ENCODE measurements around the gene AGPS. TPM values are rescaled to one million over a fixed set of nuclear protein-coding genes. Genes with fewer than 3 reads are reported as not detected.

Gene AGPS
- total and polyA plus RNA-seq, 10 of the 15 experiments (the other 5 are each of a cell fraction or from before 2014, with no cell fraction given): 7.9 to 54.2 (median 38.7) TPM

DNA sequence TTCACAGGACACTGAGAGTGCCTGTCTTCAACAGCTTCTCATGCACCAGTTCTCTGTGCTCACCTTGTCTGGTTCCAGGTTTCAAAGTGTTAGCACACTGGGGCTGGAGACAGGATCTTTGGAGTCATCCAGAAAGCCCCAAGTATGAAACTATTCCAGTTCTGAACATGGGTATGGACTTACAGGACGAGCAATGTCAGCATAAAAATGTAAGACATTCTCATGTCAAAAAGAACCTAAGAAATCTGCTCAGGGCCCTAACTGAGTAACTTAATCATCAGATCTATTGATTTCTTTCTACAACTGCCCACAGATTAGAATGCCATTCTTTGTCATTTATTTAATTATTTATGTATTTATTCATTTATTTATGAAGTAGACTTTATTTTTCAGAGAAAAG is 184.5 kb downstream of the AGPS start:
- no peak for FAIRE-seq
- BruUV-seq (replicated peaks): no TSS peak
- no peak overlapping the region for H3K27ac ChIP-seq (ENCODE audit: control insufficient read depth, insufficient read depth)
- 11% methylated on average over 1 of the region's 1 CpG for WGBS (ENCODE audit: insufficient coverage, insufficient replicate concordance, low lambda C conversion rate, missing lambda C conversion rate)
- no peak overlapping the region for H3K4me3 ChIP-seq
- POLR2A ChIA-PET: no interaction called here
- no peaks in the 10 kb centered on the region; a peak in 1 of 4 replicates for H3K27me3 ChIP-seq (replicated peaks in 1 of 2; ENCODE audit: control insufficient read depth in 2 of 2, insufficient read depth in 2 of 2, low read length in 1 of 2)
- H2AFZ ChIP-seq (ENCODE audit: control insufficient read depth, low read depth, low read length): no peak overlapping the region
- SMC1A ChIA-PET (ENCODE audit: uncharacterized antibody, unreplicated experiment): interaction anchor here (1.4 kb wide), 1 partner anchor 12 kb away, joined by 3 read pairs; no protein-coding TSS in a partner anchor
- CTCF ChIA-PET: no interaction called here
- no peaks in the 10 kb centered on the region for H4K20me1 ChIP-seq (ENCODE audit: control insufficient read depth, insufficient read depth)
- RAD21 ChIA-PET (ENCODE audit: unreplicated experiment): no interaction called here
- ATAC-seq: no peak
- in situ Hi-C loops (cut with MboI) (no loop called here), intact Hi-C loops (cut with micrococcal nuclease; ENCODE audit: unreplicated experiment) (no loop called here)
- no peaks in the 10 kb centered on the region for H3K4me1 ChIP-seq (ENCODE audit: control insufficient read depth, insufficient read depth, low read length)
- H3K4me2 ChIP-seq (ENCODE audit: control insufficient read depth, insufficient read depth): no peak overlapping the region
- no peaks in the 10 kb centered on the region for H3K9me3 ChIP-seq (replicated peaks; ENCODE audit: control insufficient read depth, insufficient read depth, low read length)
- no peak for TF ChIP-seq ELK1 (IDR thresholded peaks at IDR 0.05; ENCODE audit: low read depth, low read length)
- no peak for TF ChIP-seq SP1 (IDR thresholded peaks at IDR 0.05; ENCODE audit: low read depth, low read length)
- TF ChIP-seq PBX3 (IDR thresholded peaks at IDR 0.05; ENCODE audit: insufficient replicate concordance, low read depth, low read length): no peak
- TF ChIP-seq, protein P1, sequence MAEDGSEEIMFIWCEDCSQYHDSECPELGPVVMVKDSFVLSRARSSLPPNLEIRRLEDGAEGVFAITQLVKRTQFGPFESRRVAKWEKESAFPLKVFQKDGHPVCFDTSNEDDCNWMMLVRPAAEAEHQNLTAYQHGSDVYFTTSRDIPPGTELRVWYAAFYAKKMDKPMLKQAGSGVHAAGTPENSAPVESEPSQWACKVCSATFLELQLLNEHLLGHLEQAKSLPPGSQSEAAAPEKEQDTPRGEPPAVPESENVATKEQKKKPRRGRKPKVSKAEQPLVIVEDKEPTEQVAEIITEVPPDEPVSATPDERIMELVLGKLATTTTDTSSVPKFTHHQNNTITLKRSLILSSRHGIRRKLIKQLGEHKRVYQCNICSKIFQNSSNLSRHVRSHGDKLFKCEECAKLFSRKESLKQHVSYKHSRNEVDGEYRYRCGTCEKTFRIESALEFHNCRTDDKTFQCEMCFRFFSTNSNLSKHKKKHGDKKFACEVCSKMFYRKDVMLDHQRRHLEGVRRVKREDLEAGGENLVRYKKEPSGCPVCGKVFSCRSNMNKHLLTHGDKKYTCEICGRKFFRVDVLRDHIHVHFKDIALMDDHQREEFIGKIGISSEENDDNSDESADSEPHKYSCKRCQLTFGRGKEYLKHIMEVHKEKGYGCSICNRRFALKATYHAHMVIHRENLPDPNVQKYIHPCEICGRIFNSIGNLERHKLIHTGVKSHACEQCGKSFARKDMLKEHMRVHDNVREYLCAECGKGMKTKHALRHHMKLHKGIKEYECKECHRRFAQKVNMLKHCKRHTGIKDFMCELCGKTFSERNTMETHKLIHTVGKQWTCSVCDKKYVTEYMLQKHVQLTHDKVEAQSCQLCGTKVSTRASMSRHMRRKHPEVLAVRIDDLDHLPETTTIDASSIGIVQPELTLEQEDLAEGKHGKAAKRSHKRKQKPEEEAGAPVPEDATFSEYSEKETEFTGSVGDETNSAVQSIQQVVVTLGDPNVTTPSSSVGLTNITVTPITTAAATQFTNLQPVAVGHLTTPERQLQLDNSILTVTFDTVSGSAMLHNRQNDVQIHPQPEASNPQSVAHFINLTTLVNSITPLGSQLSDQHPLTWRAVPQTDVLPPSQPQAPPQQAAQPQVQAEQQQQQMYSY (CRISPR knock-in tag; IDR thresholded peaks at IDR 0.05): no peak
- TF ChIP-seq NFIC (IDR thresholded peaks at IDR 0.05; ENCODE audit: low read depth, low read length): no peak
- TF ChIP-seq ZNF207 (IDR thresholded peaks at IDR 0.05; ENCODE audit: borderline replicate concordance): no peak
- TF ChIP-seq CBFB (IDR thresholded peaks at IDR 0.05; ENCODE audit: low read depth): no peak
- TF ChIP-seq ATF7 (IDR thresholded peaks at IDR 0.05; ENCODE audit: low read depth): no peak
- TF ChIP-seq WRNIP1 (IDR thresholded peaks at IDR 0.05; ENCODE audit: borderline replicate concordance, low read depth, low read length): no peak
- TF ChIP-seq, protein P2, sequence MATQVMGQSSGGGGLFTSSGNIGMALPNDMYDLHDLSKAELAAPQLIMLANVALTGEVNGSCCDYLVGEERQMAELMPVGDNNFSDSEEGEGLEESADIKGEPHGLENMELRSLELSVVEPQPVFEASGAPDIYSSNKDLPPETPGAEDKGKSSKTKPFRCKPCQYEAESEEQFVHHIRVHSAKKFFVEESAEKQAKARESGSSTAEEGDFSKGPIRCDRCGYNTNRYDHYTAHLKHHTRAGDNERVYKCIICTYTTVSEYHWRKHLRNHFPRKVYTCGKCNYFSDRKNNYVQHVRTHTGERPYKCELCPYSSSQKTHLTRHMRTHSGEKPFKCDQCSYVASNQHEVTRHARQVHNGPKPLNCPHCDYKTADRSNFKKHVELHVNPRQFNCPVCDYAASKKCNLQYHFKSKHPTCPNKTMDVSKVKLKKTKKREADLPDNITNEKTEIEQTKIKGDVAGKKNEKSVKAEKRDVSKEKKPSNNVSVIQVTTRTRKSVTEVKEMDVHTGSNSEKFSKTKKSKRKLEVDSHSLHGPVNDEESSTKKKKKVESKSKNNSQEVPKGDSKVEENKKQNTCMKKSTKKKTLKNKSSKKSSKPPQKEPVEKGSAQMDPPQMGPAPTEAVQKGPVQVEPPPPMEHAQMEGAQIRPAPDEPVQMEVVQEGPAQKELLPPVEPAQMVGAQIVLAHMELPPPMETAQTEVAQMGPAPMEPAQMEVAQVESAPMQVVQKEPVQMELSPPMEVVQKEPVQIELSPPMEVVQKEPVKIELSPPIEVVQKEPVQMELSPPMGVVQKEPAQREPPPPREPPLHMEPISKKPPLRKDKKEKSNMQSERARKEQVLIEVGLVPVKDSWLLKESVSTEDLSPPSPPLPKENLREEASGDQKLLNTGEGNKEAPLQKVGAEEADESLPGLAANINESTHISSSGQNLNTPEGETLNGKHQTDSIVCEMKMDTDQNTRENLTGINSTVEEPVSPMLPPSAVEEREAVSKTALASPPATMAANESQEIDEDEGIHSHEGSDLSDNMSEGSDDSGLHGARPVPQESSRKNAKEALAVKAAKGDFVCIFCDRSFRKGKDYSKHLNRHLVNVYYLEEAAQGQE (IDR thresholded peaks at IDR 0.05; ENCODE audit: low read depth, low read length): no peak
- DNase-seq (ENCODE audit: low read depth, low spot score): no peak
- H3K36me3 ChIP-seq (ENCODE audit: control insufficient read depth in 2 of 2, insufficient read depth in 2 of 2, low read length in 1 of 2): no peaks in the 10 kb centered on the region
- H3K79me2 ChIP-seq (ENCODE audit: control insufficient read depth, insufficient read depth, low read length): no peaks in the 10 kb centered on the region
- no peak overlapping the region for H3K9ac ChIP-seq (ENCODE audit: control insufficient read depth, insufficient read depth, low read length)
